Ovary (tissue), 9 donors: Measurements from ENCODE around the gene CBX2. TPM values are rescaled to one million over a fixed set of nuclear protein-coding genes. Genes with fewer than 3 reads are reported as not detected.
A peak's percentile ranks its signal among the peaks of the same experiment; 100 is the strongest.

Source experiments
- DNase-seq, 5 donors: peaks; one replicate each; pipeline ENCODE4 v3.0.0-alpha.2; 2019 to 2020
- H3K27ac ChIP-seq, 2 donors: fragments of 200-600 bp; one replicate each; pipeline versions ENCODE4 v1.5.1 to v1.8.0; 2019 to 2022
- H3K27me3 ChIP-seq: fragments of 200-600 bp; one replicate; pipeline ENCODE4 v1.8.0; 2022
- H3K36me3 ChIP-seq: fragments of 200-600 bp; sonication (generic); one replicate; pipeline ENCODE4 v1.5.1; 2019
- H3K4me1 ChIP-seq: one replicate; pipeline ENCODE4 v1.8.1; 2013; ENCODE audit warnings: mild to moderate bottlenecking, moderate library complexity; ENCODE audit not compliant: insufficient read depth
- H3K4me3 ChIP-seq: fragments of 200-600 bp; sonication (generic); one replicate; pipeline ENCODE4 v1.5.1; 2017
- H3K9me3 ChIP-seq, 2 donors: fragments of 200-600 bp in 1 of 2; sonication (generic) in 1 of 2; one replicate each; pipeline versions ENCODE4 v1.5.1 to v1.8.1; 2013 to 2019; ENCODE audit warnings: mild to moderate bottlenecking in 1 of 2, moderate library complexity in 1 of 2
- EP300 ChIP-seq: sonication (generic); formaldehyde crosslinking; IDR thresholded peaks from one replicate; pipeline ENCODE4 v1.6.1; 2017; ENCODE audit warnings: antibody characterized with exemption
- POLR2A ChIP-seq: fragments of 450-650 bp; IDR thresholded peaks from one replicate; pipeline ENCODE4 v1.6.1; 2017; ENCODE audit warnings: antibody characterized with exemption, mild to moderate bottlenecking, moderate library complexity
- WGBS, 3 donors: extraction: QIAGEN DNeasy Blood & Tissue Kit in 1 of 3; methylation state at CpG; one replicate each; pipeline versions ENCODE4 v1.1.5 to v1.1.7; 2013 to 2017; 5-methylcytosine and 5-hydroxymethylcytosine counted together
- intact Hi-C, 4 donors: fragments of 100-400 bp; cut with DNase I; formaldehyde crosslinking; loops; one replicate each; pipeline versions ENCODE4 v1.11.0 to v1.15.1; 2022 to 2023
- polyA plus RNA-seq, 2 donors: library from polyadenylated mRNA; stranded (reverse); fragments of 200-250 nt in 1 of 2; fragments of 350-450 nt in 1 of 2; fragmentation: Illumina TruSeq in 1 of 2; extraction: RNeasy Lipid Tissue Mini Kit (QIAGEN cat#74804) in 1 of 2; gene quantifications; one replicate each; pipeline ENCODE4 v1.2.3, GENCODE V29; 2013 to 2014
- total RNA-seq, 7 donors: library from RNA; depleted of rRNA in 2 of 7; stranded (reverse); fragments of >200 nt in 2 of 7; fragmentation: NEBNext Ultra II Directional in 3 of 7; extraction: Animal tissue kit (Norgen Biotek cat#: 25700) in 3 of 7; gene quantifications; one replicate each; pipeline versions ENCODE4 v1.1.0 to v1.2.4, GENCODE V29; 2016 to 2023
- TF ChIP-seq, protein P1 (sequence below), 3 donors: fragments of 450-650 bp in 2 of 3; fragments of 200-600 bp in 1 of 3; IDR thresholded peaks; one replicate each; pipeline versions ENCODE4 v1.5.1 to v1.8.0; 2016 to 2022; ENCODE audit warnings: antibody characterized with exemption in 3 of 3, mild to moderate bottlenecking in 1 of 3
- donor health status: DM: no; HTN: no; CAD: no; lungs with moderate emphysema.
- donor health status: DM: no; HTN: no; CAD: no.
- donor health status: Bipolar disorder and iron deficiency.
- donor health status: DM: yes; HTN: yes; CAD: no.
- donor health status: DM: no; HTN: no; CAD: no.
- donor health status: DM: yes; HTN: yes; CAD: no.

CBX2 gene
- total and polyA plus RNA-seq, 9 donors = 0.92 to 5.7 (median 4.7) TPM

- H3K9me3 ChIP-seq = no peaks in the 10 kb centered on the region
- peaks cover 3% of the 10 kb centered on the region for H3K4me1 ChIP-seq
- no peak overlapping the region for H3K27ac ChIP-seq
- H3K4me3 ChIP-seq = no peak overlapping the region
- no peaks in the 10 kb centered on the region for H3K27me3 ChIP-seq
- intact Hi-C loops = loop anchor here in 1 of 4 donors (10.0 kb wide), 1 partner anchor 173 kb away; no protein-coding TSS in a partner anchor
- H3K36me3 ChIP-seq = no peaks in the 10 kb centered on the region
- 24 to 41% (median 34%) methylated on average over 7 to 10 of the region's 10 CpGs for WGBS, 3 donors
- TF ChIP-seq POLR2A = no peak
- TF ChIP-seq, protein P1, sequence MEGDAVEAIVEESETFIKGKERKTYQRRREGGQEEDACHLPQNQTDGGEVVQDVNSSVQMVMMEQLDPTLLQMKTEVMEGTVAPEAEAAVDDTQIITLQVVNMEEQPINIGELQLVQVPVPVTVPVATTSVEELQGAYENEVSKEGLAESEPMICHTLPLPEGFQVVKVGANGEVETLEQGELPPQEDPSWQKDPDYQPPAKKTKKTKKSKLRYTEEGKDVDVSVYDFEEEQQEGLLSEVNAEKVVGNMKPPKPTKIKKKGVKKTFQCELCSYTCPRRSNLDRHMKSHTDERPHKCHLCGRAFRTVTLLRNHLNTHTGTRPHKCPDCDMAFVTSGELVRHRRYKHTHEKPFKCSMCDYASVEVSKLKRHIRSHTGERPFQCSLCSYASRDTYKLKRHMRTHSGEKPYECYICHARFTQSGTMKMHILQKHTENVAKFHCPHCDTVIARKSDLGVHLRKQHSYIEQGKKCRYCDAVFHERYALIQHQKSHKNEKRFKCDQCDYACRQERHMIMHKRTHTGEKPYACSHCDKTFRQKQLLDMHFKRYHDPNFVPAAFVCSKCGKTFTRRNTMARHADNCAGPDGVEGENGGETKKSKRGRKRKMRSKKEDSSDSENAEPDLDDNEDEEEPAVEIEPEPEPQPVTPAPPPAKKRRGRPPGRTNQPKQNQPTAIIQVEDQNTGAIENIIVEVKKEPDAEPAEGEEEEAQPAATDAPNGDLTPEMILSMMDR (IDR thresholded peaks at IDR 0.05) = no peak
- no peak for TF ChIP-seq EP300
- DNase-seq = no peak
Measured at GRCh38 chr17:79741401-79741750, 36.6 kb upstream of the CBX2 start.

GRCh38 chr17:79741751-79742588, 36.0 kb upstream of the CBX2 start:
- Histone ChIP-seq H3K9me3 (no peaks in the 10 kb centered on the region), H3K4me3 (no peak overlapping the region), H3K27me3 (no peaks in the 10 kb centered on the region), H3K36me3 (no peaks in the 10 kb centered on the region), H3K27ac (no peak overlapping the region), H3K4me1 (peaks cover 3% of the 10 kb centered on the region)
- intact Hi-C loops = loop anchor here in 2 of 4 donors (2.0 to 10.0 kb wide), 2 partner anchors 173 to 251 kb away; no protein-coding TSS in a partner anchor
- TF ChIP-seq, protein P1 (IDR thresholded peaks at IDR 0.05) = peak; percentile 72 to 85 (median 79)
- TF ChIP-seq POLR2A = no peak
- DNase-seq = peak; percentile 56 to 82 (median 69)
- WGBS, 3 donors = 8 to 10% (median 9%) methylated on average over 52 to 53 of the region's 53 CpGs

DNA sequence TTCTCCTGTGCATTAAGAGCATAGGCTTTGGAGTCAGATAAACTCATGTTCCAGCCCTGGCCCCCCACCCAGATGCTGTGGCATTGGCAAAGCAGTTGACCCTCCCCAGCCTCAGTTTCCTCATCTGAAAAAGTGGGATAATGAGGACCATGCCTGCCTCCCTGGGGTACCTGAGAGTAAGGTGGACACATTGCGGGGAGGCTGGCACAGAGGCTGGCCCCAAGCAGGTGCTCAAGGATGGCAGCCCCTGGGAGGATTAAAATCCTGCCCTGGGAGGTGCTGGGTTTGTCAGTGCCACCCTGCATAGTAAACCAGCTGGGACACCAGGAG, 35.4 kb upstream of the CBX2 start:
- intact Hi-C loops = loop anchor here in 2 of 4 donors (2.0 to 10.0 kb wide), 2 partner anchors 172 to 250 kb away; no protein-coding TSS in a partner anchor

DNA sequence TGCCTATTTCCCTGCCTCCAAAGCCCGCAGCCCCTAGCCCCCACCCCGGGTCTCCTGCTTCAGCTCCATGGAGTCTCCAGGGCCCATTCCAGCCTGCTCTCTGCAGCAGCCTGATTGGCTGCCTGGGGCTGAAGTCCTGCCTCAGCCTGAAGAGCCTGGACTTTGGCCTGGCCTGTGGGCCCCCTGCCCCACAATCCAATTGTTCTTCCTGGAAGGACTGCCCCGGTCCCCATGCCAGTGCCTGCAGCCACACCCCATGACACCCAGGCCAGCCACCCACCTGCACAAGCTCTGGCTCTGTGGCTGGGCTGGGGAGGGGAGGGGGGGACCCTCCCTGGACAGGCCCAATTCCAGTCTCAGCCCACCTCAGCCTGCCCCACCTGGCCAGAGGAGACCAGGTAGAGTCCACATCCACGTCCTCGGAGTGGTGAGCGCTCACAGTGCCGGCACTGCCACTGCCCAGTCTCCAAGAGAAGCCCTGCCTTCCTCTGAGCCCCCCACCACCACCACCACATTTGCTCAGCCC, 34.9 kb upstream of the CBX2 start:
- Histone ChIP-seq H3K9me3 (no peaks in the 10 kb centered on the region), H3K4me1 (peaks cover 3% of the 10 kb centered on the region), H3K27me3 (peaks cover 1% of the 10 kb centered on the region), H3K4me3 (no peak overlapping the region), H3K27ac (no peak overlapping the region), H3K36me3 (no peaks in the 10 kb centered on the region)
- WGBS, 3 donors = 81 to 89% (median 83%) methylated on average over 7 of the region's 7 CpGs
- intact Hi-C loops = loop anchor here in 2 of 4 donors (2.0 to 10.0 kb wide), 2 partner anchors 172 to 250 kb away; no protein-coding TSS in a partner anchor
- no peak for TF ChIP-seq POLR2A
- TF ChIP-seq EP300 = no peak
- TF ChIP-seq, protein P1 (IDR thresholded peaks at IDR 0.05) = no peak
- no peak for DNase-seq

More for the DNA sequence above, 35.4 kb upstream of the CBX2 start:
- WGBS, 3 donors = 79 to 100% (median 93%) methylated on average over 1 of the region's 1 CpG
- DNase-seq = no peak
- H3K27me3 ChIP-seq = no peaks in the 10 kb centered on the region
- H3K4me1 ChIP-seq = peaks cover 3% of the 10 kb centered on the region
- H3K36me3 ChIP-seq = no peaks in the 10 kb centered on the region
- H3K4me3 ChIP-seq = no peak overlapping the region
- TF ChIP-seq POLR2A = no peak
- no peak for TF ChIP-seq EP300
- TF ChIP-seq, protein P1 (IDR thresholded peaks at IDR 0.05) = no peak
- H3K27ac ChIP-seq = no peak overlapping the region
- no peaks in the 10 kb centered on the region for H3K9me3 ChIP-seq
